DMS53 (cell line): ENCODE results near the gene CACNA2D3.
"Not testable (repeated sequence)": the region's sequence is repeated elsewhere in the genome, so short reads cannot be mapped to it uniquely, and the experiment has no call there.

ENCODE experiments used
- DNase-seq: peaks from one replicate; lab custom pipeline; 2025; lab: John Stamatoyannopoulos, UW

The CACNA2D3 gene

GRCh38 chr3:54573858-54574257 lies 451.5 kb downstream of the CACNA2D3 start:
- no peak for DNase-seq

DNA sequence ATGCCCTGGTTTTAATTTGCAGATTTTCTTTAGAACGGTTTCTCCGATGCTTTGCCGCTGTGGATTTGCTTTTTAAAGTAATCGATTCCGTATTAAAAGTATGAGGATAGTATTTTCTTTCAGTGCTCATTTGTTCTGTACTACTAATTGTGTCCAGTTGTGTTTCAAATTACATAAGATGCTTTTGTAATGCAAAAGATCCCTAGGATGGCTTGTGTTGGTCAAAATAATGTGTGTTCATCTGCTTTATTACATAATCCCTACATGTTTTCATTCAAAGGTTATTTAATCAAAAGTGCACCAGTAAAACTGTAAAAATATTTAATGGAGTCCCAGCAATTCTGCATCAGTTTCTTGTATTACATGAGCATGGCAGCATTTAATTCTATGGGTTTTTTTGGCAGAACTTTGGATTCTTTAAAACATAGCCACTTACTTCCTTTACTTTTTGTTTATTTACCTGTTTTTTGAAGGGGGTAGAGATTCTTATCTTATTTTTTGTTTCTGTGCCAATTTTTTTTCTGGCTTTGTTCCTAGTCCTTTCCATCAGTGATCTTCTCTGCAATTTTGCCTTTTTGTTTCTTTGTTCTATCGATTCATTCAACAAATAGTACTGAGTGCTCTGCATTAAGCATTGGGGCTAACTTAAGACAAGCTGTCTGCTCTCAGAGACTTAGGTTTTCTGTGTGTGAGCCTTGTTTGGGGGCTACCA lies 452.7 kb downstream of the CACNA2D3 start:
- no peak for DNase-seq

GRCh38 chr3:54575618-54575960 lies 453.2 kb downstream of the CACNA2D3 start:
- no peak for DNase-seq

- DNase-seq = peak; percentile 0
Measured at GRCh38 chr3:54577313-54577712, 455.0 kb downstream of the CACNA2D3 start.

DNA sequence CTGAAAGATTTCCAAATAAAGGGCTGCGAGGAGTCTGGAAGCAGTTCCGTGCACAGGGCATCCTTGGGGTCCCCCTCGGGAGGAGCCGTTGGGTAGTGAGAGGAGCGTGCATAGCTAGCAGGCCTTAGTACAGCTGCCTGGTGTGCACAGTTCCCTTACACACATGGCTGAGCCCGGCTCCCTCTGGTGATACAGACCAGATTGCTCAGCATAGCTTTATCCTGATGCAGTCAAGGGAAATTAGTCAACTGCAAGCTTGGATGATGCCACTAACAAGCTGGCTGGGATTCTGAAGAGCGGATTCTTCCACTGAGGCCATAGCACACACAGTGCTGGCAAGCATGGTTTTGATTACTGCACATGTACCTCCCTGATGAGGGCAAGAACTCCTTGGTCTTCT lies 456.1 kb downstream of the CACNA2D3 start:
- no peak for DNase-seq

DNA sequence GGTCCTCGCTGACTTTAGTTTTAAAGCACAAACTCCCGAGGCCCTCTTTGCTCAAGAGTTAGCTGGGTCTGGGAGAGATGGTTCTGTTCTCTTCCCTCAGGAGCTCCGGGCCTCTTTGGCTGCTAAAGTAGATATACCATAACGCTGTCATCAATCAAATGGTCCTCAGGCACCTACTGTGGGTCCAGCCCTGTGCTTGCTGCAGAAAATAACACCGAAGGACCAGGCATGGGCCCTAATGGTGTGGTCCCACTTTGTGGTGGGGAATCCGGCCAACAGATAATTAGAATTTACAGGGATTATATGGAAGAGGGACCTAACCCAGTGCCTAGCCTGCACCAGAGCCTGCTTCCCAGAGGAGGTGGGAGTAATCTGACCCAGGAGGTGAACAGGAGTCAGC lies 458.1 kb downstream of the CACNA2D3 start:
- no peak for DNase-seq

- no peak for DNase-seq
Measured at GRCh38 chr3:54582424-54582823, 460.1 kb downstream of the CACNA2D3 start.

GRCh38 chr3:54591157-54591556 lies 468.8 kb downstream of the CACNA2D3 start:
- no peak for DNase-seq

DNA sequence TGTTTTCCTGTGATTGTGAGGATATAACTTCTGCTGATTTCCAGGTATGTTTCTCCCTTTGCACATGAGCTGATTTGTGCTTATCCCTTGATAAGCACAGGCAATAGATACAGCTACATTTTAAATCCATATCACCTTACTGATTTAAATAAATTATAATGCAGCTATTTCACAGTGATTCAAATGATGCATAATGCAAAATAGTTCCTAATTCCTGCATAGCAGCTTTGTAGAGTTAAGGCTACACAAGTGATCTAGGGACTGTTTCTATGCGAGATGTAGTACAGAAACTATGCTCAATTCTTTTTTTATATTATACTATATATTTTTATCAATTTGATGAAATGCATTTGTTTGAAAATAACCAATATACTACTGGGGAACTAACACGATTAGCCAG lies 471.3 kb downstream of the CACNA2D3 start:
- DNase-seq = no peak

- no peak for DNase-seq
Measured at GRCh38 chr3:54596087-54596486, 473.7 kb downstream of the CACNA2D3 start.

GRCh38 chr3:54599716-54600115 lies 477.4 kb downstream of the CACNA2D3 start:
- DNase-seq = no peak

- DNase-seq = no peak
Measured at GRCh38 chr3:54600441-54601204, 478.3 kb downstream of the CACNA2D3 start.

- no peak for DNase-seq
Measured at GRCh38 chr3:54604495-54604894, 482.1 kb downstream of the CACNA2D3 start.

- no peak for DNase-seq
Measured at GRCh38 chr3:54608041-54608440, 485.7 kb downstream of the CACNA2D3 start.

- no peak for DNase-seq
Measured at GRCh38 chr3:54619053-54619452, 496.7 kb downstream of the CACNA2D3 start.

- DNase-seq = no peak
Measured at GRCh38 chr3:54619531-54619930, 497.2 kb downstream of the CACNA2D3 start.

- DNase-seq = no peak
Measured at GRCh38 chr3:54621184-54621583, 498.8 kb downstream of the CACNA2D3 start.

DNA sequence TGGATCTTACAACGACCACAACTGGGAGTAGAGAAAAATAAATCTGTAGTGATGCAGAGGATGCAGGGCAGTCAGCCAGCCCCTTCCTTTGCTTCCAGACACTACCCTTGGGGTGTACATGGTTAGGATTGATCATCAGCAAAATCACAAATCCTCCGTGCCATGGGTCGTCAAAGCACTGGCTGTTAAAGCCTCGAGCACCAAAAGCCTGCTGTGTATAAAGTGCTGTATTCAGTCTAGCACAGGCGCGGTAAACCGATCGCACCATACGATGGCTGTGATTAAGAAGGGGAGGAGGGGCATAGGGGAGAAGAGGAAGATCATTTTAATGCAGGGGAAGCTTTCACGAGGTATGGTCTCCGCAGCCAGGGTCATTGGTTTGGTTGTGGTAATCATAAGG lies 500.3 kb downstream of the CACNA2D3 start:
- DNase-seq = no peak

- no peak for DNase-seq
Measured at GRCh38 chr3:54625805-54626787, 503.7 kb downstream of the CACNA2D3 start.

GRCh38 chr3:54628888-54629441 lies 506.6 kb downstream of the CACNA2D3 start:
- peak; percentile 0 for DNase-seq

GRCh38 chr3:54630101-54630623 lies 507.8 kb downstream of the CACNA2D3 start:
- no peak for DNase-seq

DNA sequence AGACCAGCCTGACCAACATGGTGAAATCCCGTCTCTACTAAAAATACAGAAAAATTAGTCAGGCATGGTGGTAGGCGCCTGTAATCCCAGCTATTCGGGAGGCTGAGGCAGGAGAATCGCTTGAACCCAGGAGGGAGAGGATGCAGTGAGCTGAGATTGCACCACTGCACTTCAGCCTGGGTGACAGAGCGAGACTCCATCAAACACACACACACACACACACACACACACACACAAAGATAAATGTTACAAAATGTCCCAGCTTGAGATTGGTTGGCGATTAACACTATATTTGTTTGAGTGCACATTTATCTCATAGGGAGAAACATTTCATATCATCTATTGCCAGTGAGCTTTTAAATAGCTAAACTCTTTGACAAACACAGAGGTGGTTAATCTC lies 508.6 kb downstream of the CACNA2D3 start:
- not testable (repeated sequence) for DNase-seq
